CD4-positive, CD25-positive, alpha-beta regulatory T cell (primary cell): ENCODE data around the gene ATP13A1. TPM values are rescaled to one million over a fixed set of nuclear protein-coding genes. Genes with fewer than 3 reads are reported as not detected.
"Not testable (repeated sequence)": the region's sequence is repeated elsewhere in the genome, so short reads cannot be mapped to it uniquely, and the experiment has no call there.

ENCODE experiments used
- ATAC-seq, 2 donors: fragments of 150-1000 bp; cut with Tn5 transposase; one replicate each; pipeline ENCODE4 v1.10.0; 2021; ENCODE audit warnings: low read depth in 2 of 2, moderate number of reproducible peaks in 2 of 2, moderate library complexity in 1 of 2
- DNase-seq, 3 donors: peaks; one replicate each; pipeline versions ENCODE4 v3.0.0 to v3.0.0-alpha.2; 2012 to 2022; ENCODE audit warnings: mixed read lengths in 1 of 3
- H3K27ac ChIP-seq: one replicate; pipeline ENCODE4 v1.7.0; 2013; ENCODE audit warnings: mild to moderate bottlenecking, low read length; ENCODE audit not compliant: insufficient read depth, poor library complexity, severe bottlenecking
- H3K27me3 ChIP-seq: one replicate; pipeline ENCODE4 v1.7.0; 2013; ENCODE audit warnings: low read length; ENCODE audit not compliant: control insufficient read depth, insufficient read depth
- H3K36me3 ChIP-seq: one replicate; pipeline ENCODE4 v1.7.0; 2013; ENCODE audit warnings: mild to moderate bottlenecking, low read length, moderate library complexity; ENCODE audit not compliant: control insufficient read depth, insufficient read depth
- H3K4me1 ChIP-seq: 2 replicates; pipeline ENCODE4 v1.7.0; 2013; ENCODE audit warnings: mild to moderate bottlenecking, low read length; ENCODE audit not compliant: insufficient read depth, control insufficient read depth, poor library complexity, severe bottlenecking
- H3K4me3 ChIP-seq: one replicate; pipeline ENCODE4 v1.7.0; 2013; ENCODE audit warnings: low read depth, mild to moderate bottlenecking, low read length, moderate library complexity
- H3K9me3 ChIP-seq, 2 experiments: 1 replicate in 1 of 2; 2 replicates in 1 of 2; pipeline ENCODE4 v1.7.0; 2013; ENCODE audit warnings: low read length in 2 of 2, mild to moderate bottlenecking in 1 of 2, moderate library complexity in 1 of 2; ENCODE audit not compliant: control insufficient read depth in 2 of 2
- H3K27ac Mint-ChIP-seq, 3 donors: one replicate each; pipeline ENCODE4 v1.8.0; 2020 to 2022; ENCODE audit warnings: mild to moderate bottlenecking in 3 of 3, mixed read lengths in 3 of 3, moderate library complexity in 2 of 3
- H3K27me3 Mint-ChIP-seq: one replicate; pipeline ENCODE4 v1.8.0; 2022; ENCODE audit warnings: mild to moderate bottlenecking, mixed read lengths
- H3K36me3 Mint-ChIP-seq: one replicate; pipeline ENCODE4 v1.8.0; 2020; ENCODE audit warnings: mixed read lengths
- H3K4me1 Mint-ChIP-seq, 4 donors: one replicate each; pipeline ENCODE4 v1.8.0; 2020 to 2022; ENCODE audit warnings: mixed read lengths in 4 of 4, mild to moderate bottlenecking in 1 of 4
- H3K4me3 Mint-ChIP-seq, 4 donors: one replicate each; pipeline ENCODE4 v1.8.0; 2020 to 2022; ENCODE audit warnings: mild to moderate bottlenecking in 4 of 4, mixed read lengths in 4 of 4, moderate library complexity in 3 of 4
- H3K9me3 Mint-ChIP-seq, 7 donors: one replicate each; pipeline ENCODE4 v1.8.0; 2020 to 2022; ENCODE audit warnings: mixed read lengths in 7 of 7, mild to moderate bottlenecking in 3 of 7, moderate library complexity in 2 of 7
- polyA plus RNA-seq, 4 donors: library from polyadenylated mRNA; unstranded; fragments of 300-500 nt; fragmentation: Illumina TruSeq; gene quantifications; one replicate each; pipeline ENCODE4 v1.2.3, GENCODE V29; 2021
- total RNA-seq: library from RNA; stranded (reverse); gene quantifications from one replicate; pipeline ENCODE4 v1.2.3, GENCODE V29; 2022

ATP13A1 gene
- total RNA-seq (114 TPM), polyA plus RNA-seq (10 to 100 TPM; 24.1 to 31.9 (median 30.7) TPM)

DNA sequence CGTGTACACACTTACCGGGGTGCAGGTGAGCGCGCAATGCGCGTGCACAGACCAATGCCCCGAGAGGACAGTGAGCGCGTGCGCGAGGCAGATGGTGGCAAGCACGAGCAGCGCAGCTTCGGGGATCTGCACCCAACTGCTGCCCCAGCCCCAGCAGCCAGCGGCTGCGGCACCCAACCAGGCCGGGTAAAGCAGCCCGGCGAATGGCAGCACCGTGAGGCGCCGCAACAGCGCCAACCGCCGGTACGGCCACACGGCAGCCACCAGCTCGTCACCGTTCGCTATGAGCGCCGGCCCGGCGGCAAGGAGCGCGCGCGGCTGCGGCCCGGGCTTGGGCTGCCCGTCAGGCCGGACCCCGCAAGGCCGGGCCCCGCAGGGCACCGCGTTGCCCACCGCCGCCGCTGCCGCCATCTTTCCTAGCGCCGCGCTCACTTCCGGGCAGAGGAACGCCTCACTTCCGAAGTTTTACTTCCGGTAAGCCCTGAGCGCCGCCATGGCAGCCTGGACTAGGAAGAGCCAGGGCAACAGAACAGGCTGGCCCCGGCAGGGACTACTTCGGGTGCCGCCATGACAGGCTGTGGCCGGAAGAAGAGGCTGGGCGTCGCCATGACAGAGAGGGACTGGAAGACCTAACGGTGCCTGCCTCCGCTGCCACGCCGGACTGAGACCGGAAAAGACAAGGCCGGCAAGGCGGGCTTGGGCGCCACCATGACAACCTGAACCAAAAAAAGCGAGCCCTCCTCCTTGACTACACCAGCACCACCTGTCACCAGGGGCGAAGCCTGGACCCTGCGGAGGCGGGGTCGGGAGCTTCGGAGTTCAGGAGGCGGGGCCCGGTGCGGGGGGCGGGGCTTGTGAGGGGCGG, at the start of gene ATP13A1:
ATP13A1 (minus strand) TSS at position 421 of the 865 bp plus-strand sequence; CDS start at position 411, 10 bp downstream.
- Mint-ChIP-seq H3K36me3 (peaks cover 8% of the 10 kb centered on the region), H3K27me3 (peaks cover 5% of the 10 kb centered on the region), H3K4me3 (peak within 1 kb of the TSS; percentile 91 to 99 (median 94)), H3K4me1 (peaks cover 9 to 55% (median 26%) of the 10 kb centered on the region in 4 donors), H3K27ac (peak within 1 kb of the TSS; percentile 97 to 98 (median 98)), H3K9me3 (peaks cover 0 to 8% (median 0%) of the 10 kb centered on the region in 7 donors)
- ATAC-seq (peak; percentile 70 to 75), DNase-seq (peak; percentile 92 to 98 (median 95))
- Histone ChIP-seq H3K36me3 (peaks cover 14% of the 10 kb centered on the region), H3K4me3 (peak within 1 kb of the TSS; percentile 84), H3K4me1 (peaks cover 42% of the 10 kb centered on the region), H3K9me3 (peaks cover 3 to 17% of the 10 kb centered on the region in 2 experiments), H3K27ac (peak within 1 kb of the TSS; percentile 96), H3K27me3 (no peaks in the 10 kb centered on the region)

DNA sequence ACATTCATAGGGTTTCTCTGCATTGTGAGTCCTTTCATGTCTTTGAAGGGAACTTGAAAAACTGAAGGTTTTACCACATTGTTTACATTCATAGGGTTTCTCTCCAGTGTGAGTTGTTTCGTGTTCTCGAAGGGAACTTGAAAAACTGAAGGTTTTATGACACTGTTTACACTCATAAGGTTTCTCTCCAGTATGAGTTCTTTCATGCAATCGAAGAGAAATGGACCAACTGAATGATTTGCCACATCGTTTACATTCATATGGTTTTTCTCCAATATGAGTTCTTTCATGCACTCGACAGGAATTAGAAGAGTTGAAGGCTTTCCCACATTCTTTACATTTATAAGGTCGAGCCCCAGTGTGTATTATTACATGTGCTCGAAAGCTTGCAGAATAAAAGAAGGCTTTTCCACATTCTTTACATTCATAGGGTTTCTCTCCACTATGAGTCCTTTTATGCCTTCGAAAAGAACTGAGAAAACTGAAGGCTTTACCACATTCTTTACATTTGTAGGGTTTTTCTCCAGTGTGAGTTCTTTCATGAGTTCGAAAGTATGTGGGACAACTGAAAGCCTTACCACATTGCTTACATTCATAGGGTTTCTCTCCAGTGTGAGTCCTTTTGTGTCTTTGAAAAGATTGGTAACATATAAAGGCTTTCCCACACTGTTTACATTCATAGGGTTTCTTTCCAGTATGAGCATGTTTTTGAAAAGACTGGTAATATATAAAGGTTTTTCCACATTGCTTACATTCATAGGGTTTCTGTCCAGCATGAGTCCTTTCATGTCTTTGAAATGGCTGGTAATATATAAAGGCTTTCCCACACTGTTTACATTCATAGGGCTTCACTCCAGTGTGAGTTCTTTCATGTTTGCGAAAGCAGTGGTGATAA, 48.7 kb upstream of the ATP13A1 start:
- no peak overlapping the region for H3K4me3 ChIP-seq
- H3K27ac ChIP-seq = no peak overlapping the region
- Mint-ChIP-seq H3K36me3 (peaks cover 46% of the 10 kb centered on the region), H3K4me1 (peaks cover 0 to 2% (median 0%) of the 10 kb centered on the region in 4 donors), H3K4me3 (peak overlapping the region in 1 of 4 donors; percentile 15), H3K27ac (no peak overlapping the region), H3K27me3 (no peaks in the 10 kb centered on the region), H3K9me3 (peaks cover 0 to 89% (median 21%) of the 10 kb centered on the region in 7 donors)
- no peak for DNase-seq
- no peaks in the 10 kb centered on the region for H3K4me1 ChIP-seq
- H3K36me3 ChIP-seq = peaks cover 52% of the 10 kb centered on the region
- no peaks in the 10 kb centered on the region for H3K27me3 ChIP-seq
- ATAC-seq = no peak
- H3K9me3 ChIP-seq = peaks cover 91 to 100% of the 10 kb centered on the region in 2 experiments

DNA sequence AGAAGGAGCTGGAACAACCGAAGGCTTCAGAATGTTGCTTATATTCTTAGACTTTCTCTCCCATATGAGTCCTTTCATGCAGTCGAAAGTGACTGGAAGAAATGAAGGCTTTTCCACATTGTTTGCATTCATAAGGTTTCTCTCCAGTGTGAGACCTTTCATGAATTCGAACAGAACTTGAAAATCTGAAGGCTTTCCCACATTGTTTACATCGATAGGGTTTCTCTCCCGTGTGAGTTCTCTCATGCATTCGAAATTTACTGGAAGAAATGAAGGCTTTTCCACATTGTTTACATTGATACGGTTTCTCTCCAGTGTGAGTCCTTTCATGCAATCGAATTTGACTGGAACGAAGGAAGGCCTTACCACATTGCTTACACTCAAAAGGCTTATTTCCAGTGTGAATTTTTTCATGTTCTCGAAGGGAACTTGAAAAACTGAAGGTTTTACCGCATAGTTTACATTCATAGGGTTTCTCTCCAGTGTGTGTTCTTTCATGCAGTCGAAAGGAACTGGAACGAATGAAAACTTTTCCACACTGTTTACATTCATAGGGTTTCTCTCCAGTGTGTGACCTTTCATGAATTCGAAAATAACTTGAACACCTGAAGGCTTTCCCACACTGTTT, 47.9 kb upstream of the ATP13A1 start:
- peaks cover 89 to 100% of the 10 kb centered on the region in 2 experiments for H3K9me3 ChIP-seq
- Mint-ChIP-seq H3K4me1 (peaks cover 0 to 2% (median 0%) of the 10 kb centered on the region in 4 donors), H3K4me3 (no peak overlapping the region), H3K9me3 (peaks cover 0 to 89% (median 22%) of the 10 kb centered on the region in 7 donors), H3K27me3 (no peaks in the 10 kb centered on the region), H3K27ac (no peak overlapping the region), H3K36me3 (peaks cover 43% of the 10 kb centered on the region)
- no peak overlapping the region for H3K27ac ChIP-seq
- no peak overlapping the region for H3K4me3 ChIP-seq
- ATAC-seq (no peak), DNase-seq (no peak)
- H3K4me1 ChIP-seq = no peaks in the 10 kb centered on the region
- no peaks in the 10 kb centered on the region for H3K27me3 ChIP-seq
- peaks cover 44% of the 10 kb centered on the region for H3K36me3 ChIP-seq

DNA sequence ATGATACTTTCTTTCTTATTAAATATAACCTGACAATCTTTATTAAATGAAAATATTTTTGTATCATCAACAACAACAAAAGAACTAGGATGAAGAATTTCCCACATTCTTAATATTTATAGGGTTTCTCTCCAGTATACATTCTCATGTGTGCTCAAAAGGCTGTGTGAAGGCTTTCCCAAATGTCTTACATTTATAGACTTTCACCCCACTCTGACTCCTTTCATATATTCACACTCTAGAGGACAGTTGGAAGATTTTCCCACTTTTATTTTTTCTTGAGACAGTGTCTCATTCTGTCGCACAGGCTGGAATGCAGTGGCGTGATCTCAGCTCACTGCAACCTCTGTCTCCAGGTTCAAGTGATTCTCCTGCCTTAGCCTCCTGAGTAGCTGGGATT, 47.0 kb upstream of the ATP13A1 start:
- ATAC-seq (no peak), DNase-seq (no peak)
- Mint-ChIP-seq H3K27me3 (no peaks in the 10 kb centered on the region), H3K36me3 (peaks cover 36% of the 10 kb centered on the region), H3K27ac (no peak overlapping the region), H3K4me1 (peaks cover 0 to 2% (median 0%) of the 10 kb centered on the region in 4 donors), H3K4me3 (no peak overlapping the region), H3K9me3 (peaks cover 0 to 90% (median 29%) of the 10 kb centered on the region in 7 donors)
- Histone ChIP-seq H3K27me3 (no peaks in the 10 kb centered on the region), H3K9me3 (peaks cover 81 to 100% of the 10 kb centered on the region in 2 experiments), H3K4me1 (no peaks in the 10 kb centered on the region), H3K36me3 (peaks cover 38% of the 10 kb centered on the region), H3K4me3 (no peak overlapping the region), H3K27ac (no peak overlapping the region)

DNA sequence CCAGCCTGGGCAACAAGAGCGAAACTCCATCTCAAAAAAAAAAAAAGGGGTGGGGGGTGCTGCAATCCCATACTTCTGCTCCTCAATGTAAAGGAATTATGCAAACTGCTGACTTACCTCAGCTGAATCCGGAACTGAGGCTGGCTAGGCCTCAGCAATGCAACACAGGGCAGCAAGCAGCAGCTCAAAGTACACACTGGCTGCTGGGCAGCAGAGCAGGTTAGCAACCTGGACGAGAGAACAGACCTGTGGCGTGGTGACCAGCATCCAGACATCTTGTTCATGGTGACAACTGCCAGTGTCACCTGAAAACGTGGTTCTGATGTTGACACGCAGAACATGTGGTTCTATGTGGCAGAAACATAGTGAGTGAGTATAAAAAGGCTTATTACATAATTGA, 41.4 kb upstream of the ATP13A1 start:
- Histone ChIP-seq H3K27me3 (no peaks in the 10 kb centered on the region), H3K4me1 (no peaks in the 10 kb centered on the region), H3K36me3 (no peaks in the 10 kb centered on the region), H3K9me3 (peaks cover 51 to 97% of the 10 kb centered on the region in 2 experiments), H3K4me3 (no peak overlapping the region), H3K27ac (no peak overlapping the region)
- Mint-ChIP-seq H3K9me3 (peaks cover 0 to 67% (median 28%) of the 10 kb centered on the region in 7 donors), H3K4me3 (no peak overlapping the region), H3K27ac (no peak overlapping the region), H3K27me3 (no peaks in the 10 kb centered on the region), H3K4me1 (peaks cover 0 to 2% (median 0%) of the 10 kb centered on the region in 4 donors), H3K36me3 (peaks cover 25% of the 10 kb centered on the region)
- DNase-seq = no peak
- no peak for ATAC-seq

DNA sequence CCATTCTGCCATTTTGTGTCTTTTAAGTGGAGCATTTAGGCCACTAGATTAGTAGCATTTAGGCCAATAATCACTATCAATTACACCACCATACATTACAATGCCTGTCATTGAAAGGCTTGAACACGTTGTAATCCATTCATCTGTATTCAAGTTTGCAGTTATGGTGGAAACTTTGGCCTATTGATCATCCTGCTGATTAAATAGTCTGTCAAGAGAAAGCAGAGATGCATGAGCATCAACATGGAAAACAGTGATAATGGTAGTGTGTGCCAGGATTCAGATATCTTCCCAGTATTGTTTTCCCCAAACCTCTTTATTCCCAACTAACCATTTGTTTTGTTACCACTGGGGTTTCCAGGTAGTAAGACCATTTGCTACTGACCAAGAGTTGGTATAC, 37.0 kb upstream of the ATP13A1 start:
- Mint-ChIP-seq H3K36me3 (peaks cover 20% of the 10 kb centered on the region), H3K9me3 (peaks cover 0 to 32% (median 15%) of the 10 kb centered on the region in 7 donors)
- H3K27me3 ChIP-seq, H3K4me1 ChIP-seq, H3K4me3 Mint-ChIP-seq, H3K4me1 Mint-ChIP-seq, H3K36me3 ChIP-seq, ATAC-seq, H3K27me3 Mint-ChIP-seq, H3K4me3 ChIP-seq, H3K27ac Mint-ChIP-seq, H3K27ac ChIP-seq, DNase-seq: not testable (repeated sequence)
- peaks cover 25 to 72% of the 10 kb centered on the region in 2 experiments for H3K9me3 ChIP-seq

DNA sequence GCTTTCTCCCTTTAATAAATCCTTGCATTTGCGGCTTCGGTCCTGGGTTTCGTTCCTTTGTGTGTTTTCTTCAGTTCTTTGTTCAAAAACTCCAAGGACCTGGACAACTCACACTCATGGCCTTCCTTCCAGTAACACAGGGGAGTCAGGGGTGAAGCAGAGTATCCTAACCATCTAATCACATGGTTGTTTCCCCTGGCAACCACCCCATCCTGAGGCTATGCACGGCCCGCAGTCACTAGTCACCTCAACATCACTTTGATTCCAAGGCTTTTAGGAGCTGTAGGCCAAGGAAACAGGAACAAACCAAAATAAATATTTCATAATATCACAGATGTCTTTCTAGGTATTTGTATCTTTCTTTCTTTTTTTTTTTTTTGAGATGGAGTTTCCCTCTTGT, 34.1 kb upstream of the ATP13A1 start:
- Histone ChIP-seq H3K36me3 (no peaks in the 10 kb centered on the region), H3K27ac (no peak overlapping the region), H3K27me3 (no peaks in the 10 kb centered on the region), H3K4me3 (no peak overlapping the region), H3K4me1 (no peaks in the 10 kb centered on the region), H3K9me3 (peaks cover 23 to 64% of the 10 kb centered on the region in 2 experiments)
- DNase-seq (no peak), ATAC-seq (no peak)
- H3K9me3 Mint-ChIP-seq = peaks cover 0 to 29% (median 11%) of the 10 kb centered on the region in 7 donors
- H3K27ac Mint-ChIP-seq = no peak overlapping the region
- no peaks in the 10 kb centered on the region for H3K4me1 Mint-ChIP-seq
- H3K27me3 Mint-ChIP-seq = no peaks in the 10 kb centered on the region
- H3K36me3 Mint-ChIP-seq = peaks cover 8% of the 10 kb centered on the region
- H3K4me3 Mint-ChIP-seq = no peak overlapping the region
